Duodenal mucosa (tissue), 2 donors: Measurements from ENCODE around the gene ARID5B.

Experiments
- H3K27ac ChIP-seq: one replicate; pipeline ENCODE4 v1.7.0; 2013; ENCODE audit warnings: low read depth, low read length
- H3K27me3 ChIP-seq, 2 donors: one replicate each; pipeline ENCODE4 v1.7.0; 2013; ENCODE audit warnings: low read length in 2 of 2, control low read depth in 1 of 2; ENCODE audit not compliant: insufficient read depth in 2 of 2, control insufficient read depth in 1 of 2
- H3K36me3 ChIP-seq, 2 donors: one replicate each; pipeline ENCODE4 v1.7.0; 2013; ENCODE audit warnings: low read length in 2 of 2, control low read depth in 1 of 2; ENCODE audit not compliant: insufficient read depth in 2 of 2, control insufficient read depth in 1 of 2
- H3K4me1 ChIP-seq, 2 donors: one replicate each; pipeline ENCODE4 v1.7.0; 2013; ENCODE audit warnings: low read length in 2 of 2, control low read depth in 1 of 2; ENCODE audit not compliant: insufficient read depth in 2 of 2, control insufficient read depth in 1 of 2
- H3K4me3 ChIP-seq, 2 donors: one replicate each; pipeline ENCODE4 v1.7.0; 2013; ENCODE audit warnings: low read length in 2 of 2, low read depth in 1 of 2
- H3K9ac ChIP-seq, 2 donors: one replicate each; pipeline ENCODE4 v1.7.0; 2013; ENCODE audit warnings: low read length in 2 of 2, low read depth in 1 of 2
- H3K9me3 ChIP-seq, 2 donors: one replicate each; pipeline ENCODE4 v1.7.0; 2013; ENCODE audit warnings: low read length in 2 of 2, control low read depth in 1 of 2; ENCODE audit not compliant: control insufficient read depth in 1 of 2

Gene ARID5B

GRCh38 chr10:62067560-62067959, 166.1 kb downstream of the ARID5B start:
- no peaks in the 10 kb centered on the region for H3K9me3 ChIP-seq
- no peaks in the 10 kb centered on the region for H3K4me1 ChIP-seq
- H3K9ac ChIP-seq = no peak overlapping the region
- H3K4me3 ChIP-seq = no peak overlapping the region
- H3K36me3 ChIP-seq = peaks cover 28 to 51% of the 10 kb centered on the region in 2 donors
- H3K27ac ChIP-seq = no peak overlapping the region
- H3K27me3 ChIP-seq = no peaks in the 10 kb centered on the region

- Histone ChIP-seq H3K9ac (no peak overlapping the region), H3K9me3 (no peaks in the 10 kb centered on the region), H3K36me3 (peaks cover 28 to 50% of the 10 kb centered on the region in 2 donors), H3K27ac (no peak overlapping the region), H3K4me3 (no peak overlapping the region), H3K4me1 (no peaks in the 10 kb centered on the region), H3K27me3 (no peaks in the 10 kb centered on the region)
Observed at GRCh38 chr10:62068464-62068863, 167.0 kb downstream of the ARID5B start.

GRCh38 chr10:62069452-62070178, 168.1 kb downstream of the ARID5B start:
- H3K9me3 ChIP-seq = no peaks in the 10 kb centered on the region
- no peak overlapping the region for H3K9ac ChIP-seq
- no peak overlapping the region for H3K4me3 ChIP-seq
- H3K27me3 ChIP-seq = no peaks in the 10 kb centered on the region
- no peaks in the 10 kb centered on the region for H3K4me1 ChIP-seq
- H3K36me3 ChIP-seq = peaks cover 20 to 45% of the 10 kb centered on the region in 2 donors
- H3K27ac ChIP-seq = no peak overlapping the region

GRCh38 chr10:62071846-62072281, 170.4 kb downstream of the ARID5B start:
- H3K27ac ChIP-seq = no peak overlapping the region
- peaks cover 7 to 50% of the 10 kb centered on the region in 2 donors for H3K36me3 ChIP-seq
- no peaks in the 10 kb centered on the region for H3K27me3 ChIP-seq
- H3K9me3 ChIP-seq = no peaks in the 10 kb centered on the region
- H3K9ac ChIP-seq = no peak overlapping the region
- peaks cover 3 to 4% of the 10 kb centered on the region in 2 donors for H3K4me1 ChIP-seq
- H3K4me3 ChIP-seq = no peak overlapping the region

- no peaks in the 10 kb centered on the region for H3K27me3 ChIP-seq
- H3K4me1 ChIP-seq = peaks cover 5% of the 10 kb centered on the region in 2 donors
- H3K9me3 ChIP-seq = no peaks in the 10 kb centered on the region
- no peak overlapping the region for H3K9ac ChIP-seq
- no peak overlapping the region for H3K27ac ChIP-seq
- no peak overlapping the region for H3K4me3 ChIP-seq
- H3K36me3 ChIP-seq = peaks cover 7 to 45% of the 10 kb centered on the region in 2 donors
Observed at GRCh38 chr10:62072901-62073300, 171.4 kb downstream of the ARID5B start.

GRCh38 chr10:62073429-62073828, 171.9 kb downstream of the ARID5B start:
- H3K4me1 ChIP-seq = peaks cover 5% of the 10 kb centered on the region in 2 donors

GRCh38 chr10:62075414-62075813, 173.9 kb downstream of the ARID5B start:
- no peak overlapping the region for H3K27ac ChIP-seq
- no peak overlapping the region for H3K4me3 ChIP-seq
- no peak overlapping the region for H3K9ac ChIP-seq
- H3K27me3 ChIP-seq = no peaks in the 10 kb centered on the region
- no peaks in the 10 kb centered on the region for H3K9me3 ChIP-seq
- H3K4me1 ChIP-seq = peaks cover 5 to 11% of the 10 kb centered on the region in 2 donors
- peaks cover 7 to 45% of the 10 kb centered on the region in 2 donors for H3K36me3 ChIP-seq

More at GRCh38 chr10:62073429-62073828, 171.9 kb downstream of the ARID5B start:
- Histone ChIP-seq H3K9me3 (no peaks in the 10 kb centered on the region), H3K27ac (no peak overlapping the region), H3K9ac (no peak overlapping the region), H3K36me3 (peaks cover 7 to 45% of the 10 kb centered on the region in 2 donors), H3K4me3 (no peak overlapping the region), H3K27me3 (no peaks in the 10 kb centered on the region)

- Histone ChIP-seq H3K4me3 (no peak overlapping the region), H3K9ac (no peak overlapping the region), H3K4me1 (peaks cover 8 to 16% of the 10 kb centered on the region in 2 donors), H3K27ac (no peak overlapping the region), H3K27me3 (no peaks in the 10 kb centered on the region), H3K36me3 (peaks cover 7 to 42% of the 10 kb centered on the region in 2 donors), H3K9me3 (no peaks in the 10 kb centered on the region)
Observed at GRCh38 chr10:62075912-62076311, 174.4 kb downstream of the ARID5B start.

GRCh38 chr10:62076891-62077290, 175.4 kb downstream of the ARID5B start:
- Histone ChIP-seq H3K27ac (no peak overlapping the region), H3K9ac (no peak overlapping the region), H3K27me3 (no peaks in the 10 kb centered on the region), H3K9me3 (no peaks in the 10 kb centered on the region), H3K36me3 (peaks cover 5 to 36% of the 10 kb centered on the region in 2 donors), H3K4me3 (no peak overlapping the region), H3K4me1 (peaks cover 17 to 26% of the 10 kb centered on the region in 2 donors)

GRCh38 chr10:62077330-62078015, 176.0 kb downstream of the ARID5B start:
- no peak overlapping the region for H3K4me3 ChIP-seq
- H3K9ac ChIP-seq = no peak overlapping the region
- H3K4me1 ChIP-seq = peaks cover 23 to 32% of the 10 kb centered on the region in 2 donors
- no peak overlapping the region for H3K27ac ChIP-seq
- H3K9me3 ChIP-seq = no peaks in the 10 kb centered on the region
- peaks cover 0 to 31% of the 10 kb centered on the region in 2 donors for H3K36me3 ChIP-seq
- H3K27me3 ChIP-seq = no peaks in the 10 kb centered on the region
